ENCODE measurements around the gene NQO2. TPM values are rescaled to one million over a fixed set of nuclear protein-coding genes. Genes with fewer than 3 reads are reported as not detected.
"Not testable (repeated sequence)": the region's sequence is repeated elsewhere in the genome, so short reads cannot be mapped to it uniquely, and the experiment has no call there.

The NQO2 gene
- total RNA-seq, 2 donors from 2014 or later: 27.9 to 34.3 TPM

- 95% methylated on average over 9 of the region's 9 CpGs for WGBS
- no peak overlapping the region for H3K4me3 ChIP-seq
- intact Hi-C loops (cut with DNase I): no loop called here
- DNase-seq (ENCODE audit: low spot score): no peak
- no peaks in the 10 kb centered on the region for H3K27me3 ChIP-seq (replicated peaks; ENCODE audit: insufficient read depth)
- peaks cover 0 to 1% of the 10 kb centered on the region in 2 donors for H3K36me3 ChIP-seq
- TF ChIP-seq CTCF (IDR thresholded peaks at IDR 0.05): no peak
- TF ChIP-seq POLR2AphosphoS5 (IDR thresholded peaks at IDR 0.05): no peak
- no peak for TF ChIP-seq POLR2A (IDR thresholded peaks at IDR 0.05)
- no peaks in the 10 kb centered on the region for H3K4me1 ChIP-seq (replicated peaks)
- H3K27ac ChIP-seq: no peak overlapping the region
- H3K9me3 ChIP-seq: no peaks in the 10 kb centered on the region
Measured at GRCh38 chr6:3005077-3005476, 5.4 kb downstream of the NQO2 start.

DNA sequence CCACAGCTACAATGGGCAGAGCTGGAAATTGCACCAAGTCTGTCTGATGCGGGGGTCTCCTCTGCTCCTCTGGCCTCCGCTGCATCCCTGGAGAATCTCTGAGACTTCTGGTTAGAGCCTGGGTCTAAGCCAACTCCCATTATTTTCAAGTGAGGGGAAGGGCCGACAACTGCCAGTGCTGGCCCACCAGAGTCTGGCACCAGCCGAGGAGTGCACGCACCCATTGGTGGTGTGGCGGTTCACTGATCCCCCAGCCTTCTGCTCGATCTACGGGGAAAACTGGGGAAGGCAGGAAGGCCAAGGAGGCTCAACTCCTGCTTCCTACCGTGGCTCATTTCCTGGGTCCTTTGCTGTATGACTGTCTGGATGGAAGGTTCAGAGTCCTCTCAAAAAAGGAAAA is 6.2 kb downstream of the NQO2 start:
- DNase-seq (ENCODE audit: low spot score): no peak
- H3K4me3 ChIP-seq: no peak overlapping the region
- H3K36me3 ChIP-seq: peaks cover 0 to 8% of the 10 kb centered on the region in 2 donors
- no peaks in the 10 kb centered on the region for H3K9me3 ChIP-seq
- WGBS: 91% methylated on average over 9 of the region's 9 CpGs
- TF ChIP-seq POLR2A (IDR thresholded peaks at IDR 0.05) (no peak), POLR2AphosphoS5 (IDR thresholded peaks at IDR 0.05) (no peak), CTCF (IDR thresholded peaks at IDR 0.05) (no peak)
- H3K27me3 ChIP-seq (replicated peaks; ENCODE audit: insufficient read depth): no peaks in the 10 kb centered on the region
- intact Hi-C loops (cut with DNase I): no loop called here
- H3K4me1 ChIP-seq (replicated peaks): no peaks in the 10 kb centered on the region
- H3K27ac ChIP-seq: no peak overlapping the region

DNA sequence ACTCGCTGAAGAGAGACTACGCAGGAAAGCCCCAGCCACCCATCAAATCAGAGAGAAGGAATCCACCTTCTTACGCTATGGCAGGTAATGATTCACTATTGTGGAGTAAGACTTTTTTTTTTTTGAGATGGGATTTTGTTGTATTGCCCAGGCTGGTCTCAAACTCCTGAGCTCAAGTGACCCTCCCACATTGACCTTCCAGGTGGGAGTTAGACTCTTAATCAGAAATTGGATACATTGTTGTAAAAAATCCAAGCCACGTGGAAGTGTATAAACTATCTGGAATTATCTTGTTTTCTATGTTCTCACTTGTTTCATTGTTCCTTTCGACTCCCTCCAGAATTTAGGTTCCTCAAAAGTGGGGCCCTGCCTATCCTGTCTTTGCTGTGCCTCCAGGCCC is 6.8 kb downstream of the NQO2 start:
- intact Hi-C loops (cut with DNase I): no loop called here
- Histone ChIP-seq H3K27ac (no peak overlapping the region), H3K9me3 (no peaks in the 10 kb centered on the region), H3K27me3 (replicated peaks; ENCODE audit: insufficient read depth) (no peaks in the 10 kb centered on the region), H3K36me3 (peaks cover 0 to 8% of the 10 kb centered on the region in 2 donors), H3K4me1 (replicated peaks) (no peaks in the 10 kb centered on the region), H3K4me3 (no peak overlapping the region)
- TF ChIP-seq POLR2AphosphoS5 (IDR thresholded peaks at IDR 0.05) (no peak), CTCF (IDR thresholded peaks at IDR 0.05) (no peak)
- 87% methylated on average over 5 of the region's 5 CpGs for WGBS
- no peak for DNase-seq (ENCODE audit: low spot score)

- 93% methylated on average over 3 of the region's 3 CpGs for WGBS
- Histone ChIP-seq H3K4me1 (replicated peaks) (no peaks in the 10 kb centered on the region), H3K4me3 (no peak overlapping the region), H3K27ac (no peak overlapping the region), H3K27me3 (replicated peaks; ENCODE audit: insufficient read depth) (no peaks in the 10 kb centered on the region), H3K9me3 (no peaks in the 10 kb centered on the region), H3K36me3 (peaks cover 0 to 8% of the 10 kb centered on the region in 2 donors)
- intact Hi-C loops (cut with DNase I): no loop called here
- TF ChIP-seq POLR2AphosphoS5 (IDR thresholded peaks at IDR 0.05) (no peak), POLR2A (IDR thresholded peaks at IDR 0.05) (no peak), CTCF (IDR thresholded peaks at IDR 0.05) (no peak)
- no peak for DNase-seq (ENCODE audit: low spot score)
Measured at GRCh38 chr6:3007571-3007970, 7.9 kb downstream of the NQO2 start.

DNA sequence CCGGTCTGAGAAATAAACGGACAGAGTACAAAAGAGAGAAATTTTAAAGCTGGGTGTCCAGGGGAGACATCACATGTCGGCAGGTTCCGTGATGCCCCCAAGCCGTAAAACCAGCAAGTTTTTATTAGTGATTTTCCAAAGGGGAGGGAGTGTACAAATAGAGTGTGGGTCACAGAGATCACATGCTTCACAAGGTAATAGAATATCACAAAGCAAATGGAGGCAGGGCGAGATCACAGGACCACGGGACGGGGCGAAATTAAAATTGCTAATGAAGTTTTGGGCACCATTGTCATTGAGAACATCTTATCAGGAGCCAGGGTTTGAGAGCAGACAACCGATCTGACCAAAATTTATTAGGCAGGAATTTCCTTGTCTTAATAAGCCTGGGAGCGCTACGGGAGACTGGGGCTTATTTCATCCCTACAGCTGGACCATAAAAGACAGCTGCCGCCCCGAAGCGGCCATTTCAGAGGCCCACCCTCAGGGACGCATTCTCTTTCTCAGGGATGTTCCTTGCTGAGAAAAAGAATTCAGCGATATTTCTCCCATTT is 9.1 kb downstream of the NQO2 start:
- DNase-seq (ENCODE audit: low spot score); H3K36me3 ChIP-seq; H3K4me3 ChIP-seq; H3K27ac ChIP-seq; H3K27me3 ChIP-seq (replicated peaks; ENCODE audit: insufficient read depth); intact Hi-C loops (cut with DNase I); H3K9me3 ChIP-seq; H3K4me1 ChIP-seq (replicated peaks): not testable (repeated sequence)
- WGBS: 86% methylated on average over 17 of the region's 17 CpGs

All from prostate gland (tissue), 2 donors.